ENCODE results near the gene RCC2. TPM values are rescaled to one million over a fixed set of nuclear protein-coding genes. Genes with fewer than 3 reads are reported as not detected.
A peak's percentile ranks its signal among the peaks of the same experiment; 100 is the strongest.

The RCC2 gene
- total and polyA plus RNA-seq, 9 donors = 20.7 to 57.4 (median 39.0) TPM

DNA sequence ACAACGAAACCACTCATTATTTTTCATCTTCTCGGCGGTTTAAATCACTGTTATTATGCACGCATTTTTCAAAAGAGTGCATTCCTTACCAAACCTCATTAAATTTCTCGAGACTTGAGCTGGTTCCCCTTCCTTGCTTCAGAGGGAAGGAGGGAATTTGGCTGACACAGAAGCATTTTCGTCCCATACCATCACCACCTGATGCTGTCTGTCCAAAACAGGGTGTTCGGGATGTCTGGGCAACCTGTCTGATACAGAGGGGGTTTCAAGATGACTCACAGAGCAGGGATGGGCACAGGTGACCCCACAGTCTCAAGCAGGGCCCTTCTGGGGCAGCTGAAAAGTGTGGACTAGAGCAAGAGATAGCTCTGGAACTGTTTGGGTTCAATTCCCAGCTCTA, 12.3 kb upstream of the RCC2 start:
- no CpG with 5 or more reads among the region's 7 CpGs for WGBS (ENCODE audit: insufficient coverage)
- Histone ChIP-seq H3K27me3 (ENCODE audit: control insufficient read depth, insufficient read depth, low read length) (no peaks in the 10 kb centered on the region), H3K36me3 (ENCODE audit: control insufficient read depth, insufficient read depth, low read length) (no peaks in the 10 kb centered on the region), H3K4me1 (ENCODE audit: control insufficient read depth, insufficient read depth, low read length) (no peaks in the 10 kb centered on the region), H3K4me3 (ENCODE audit: low read length) (no peak overlapping the region), H3K27ac (ENCODE audit: low read length) (no peak overlapping the region), H3K9me3 (replicated peaks; ENCODE audit: control insufficient read depth, low read depth, low read length) (no peaks in the 10 kb centered on the region)
- DNase-seq = no peak

DNA sequence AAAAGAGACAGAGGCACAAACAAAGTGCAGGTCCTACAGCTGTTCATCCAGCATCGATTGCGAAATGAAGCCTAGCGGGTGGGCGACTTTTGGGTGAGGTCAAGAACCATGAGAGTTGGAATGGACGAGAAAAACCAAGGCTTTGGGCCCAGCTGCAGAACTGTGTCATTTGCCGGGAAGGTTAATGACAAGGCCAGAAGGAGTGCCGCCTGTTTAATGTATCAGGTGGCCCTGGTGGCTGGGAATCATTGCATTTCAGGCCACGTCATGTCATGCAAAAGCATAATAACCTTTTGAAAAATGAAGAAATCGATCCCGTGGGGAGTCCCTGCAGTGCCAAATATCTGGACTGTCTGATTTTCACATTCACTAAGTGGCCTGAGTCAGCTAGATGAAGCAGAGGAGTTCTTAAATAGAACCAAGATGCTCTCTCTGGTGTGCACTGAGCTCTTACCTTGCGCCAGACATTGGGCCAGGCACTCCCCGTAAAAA, 8.1 kb upstream of the RCC2 start:
- Histone ChIP-seq H3K4me1 (ENCODE audit: control insufficient read depth, insufficient read depth, low read length) (no peaks in the 10 kb centered on the region), H3K4me3 (ENCODE audit: low read length) (no peak overlapping the region), H3K36me3 (ENCODE audit: control insufficient read depth, insufficient read depth, low read length) (no peaks in the 10 kb centered on the region), H3K9me3 (replicated peaks; ENCODE audit: control insufficient read depth, low read depth, low read length) (no peaks in the 10 kb centered on the region), H3K27me3 (ENCODE audit: control insufficient read depth, insufficient read depth, low read length) (peaks cover 3% of the 10 kb centered on the region), H3K27ac (ENCODE audit: low read length) (no peak overlapping the region)
- peak; percentile 27 for DNase-seq
- 44% methylated on average over 9 of the region's 12 CpGs for WGBS (ENCODE audit: insufficient coverage)

DNA sequence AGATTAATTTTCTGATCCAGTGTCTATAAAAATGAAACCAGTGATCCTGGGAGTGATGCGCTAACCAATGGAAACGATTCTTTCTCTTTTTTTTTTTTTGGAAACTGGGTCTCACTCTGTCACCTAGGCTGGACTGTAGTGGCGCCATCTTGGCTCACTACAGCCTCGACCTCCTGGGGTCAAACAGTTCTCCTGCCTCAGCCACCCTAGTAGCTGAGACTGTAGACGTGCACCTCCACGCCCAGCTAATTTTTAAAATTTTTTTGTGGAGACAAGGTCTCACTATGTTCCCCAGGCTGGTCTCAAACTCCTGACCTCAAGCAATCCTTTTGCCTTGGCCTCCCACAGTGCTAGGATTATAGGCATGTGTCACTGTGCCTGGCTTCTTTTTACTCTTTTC, 3.4 kb upstream of the RCC2 start:
- Histone ChIP-seq H3K4me1 (ENCODE audit: control insufficient read depth, insufficient read depth, low read length) (peaks cover 12% of the 10 kb centered on the region), H3K9me3 (replicated peaks; ENCODE audit: control insufficient read depth, low read depth, low read length) (no peaks in the 10 kb centered on the region), H3K36me3 (ENCODE audit: control insufficient read depth, insufficient read depth, low read length) (no peaks in the 10 kb centered on the region), H3K27ac (ENCODE audit: low read length) (no peak overlapping the region), H3K27me3 (ENCODE audit: control insufficient read depth, insufficient read depth, low read length) (peaks cover 22% of the 10 kb centered on the region), H3K4me3 (ENCODE audit: low read length) (no peak overlapping the region)
- 89% methylated on average over 6 of the region's 6 CpGs for WGBS (ENCODE audit: insufficient coverage)
- no peak for DNase-seq

DNA sequence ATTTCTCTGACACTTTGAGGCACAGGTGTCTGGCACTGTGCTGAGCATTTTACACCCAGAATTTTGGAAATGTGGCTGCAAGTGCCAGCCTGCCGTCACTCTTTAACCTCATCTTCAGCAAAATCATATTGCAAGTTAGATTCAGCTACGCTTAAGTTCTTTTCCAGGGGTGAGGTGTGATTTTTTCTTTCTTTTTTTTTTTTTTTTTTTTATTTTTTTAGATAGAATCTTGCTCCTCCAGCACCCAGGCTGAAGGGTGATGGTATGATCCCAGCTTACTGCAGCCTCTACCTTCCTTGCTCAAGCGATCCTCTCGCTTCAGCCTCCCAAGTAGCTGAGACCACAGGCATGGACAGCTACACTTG, 2.5 kb upstream of the RCC2 start:
- no peaks in the 10 kb centered on the region for H3K9me3 ChIP-seq (replicated peaks; ENCODE audit: control insufficient read depth, low read depth, low read length)
- no peak overlapping the region for H3K4me3 ChIP-seq (ENCODE audit: low read length)
- peaks cover 16% of the 10 kb centered on the region for H3K4me1 ChIP-seq (ENCODE audit: control insufficient read depth, insufficient read depth, low read length)
- H3K27ac ChIP-seq (ENCODE audit: low read length) = no peak overlapping the region
- WGBS (ENCODE audit: insufficient coverage) = no CpG with 5 or more reads among the region's 4 CpGs
- H3K36me3 ChIP-seq (ENCODE audit: control insufficient read depth, insufficient read depth, low read length) = no peaks in the 10 kb centered on the region
- no peak for DNase-seq
- H3K27me3 ChIP-seq (ENCODE audit: control insufficient read depth, insufficient read depth, low read length) = peaks cover 22% of the 10 kb centered on the region

DNA sequence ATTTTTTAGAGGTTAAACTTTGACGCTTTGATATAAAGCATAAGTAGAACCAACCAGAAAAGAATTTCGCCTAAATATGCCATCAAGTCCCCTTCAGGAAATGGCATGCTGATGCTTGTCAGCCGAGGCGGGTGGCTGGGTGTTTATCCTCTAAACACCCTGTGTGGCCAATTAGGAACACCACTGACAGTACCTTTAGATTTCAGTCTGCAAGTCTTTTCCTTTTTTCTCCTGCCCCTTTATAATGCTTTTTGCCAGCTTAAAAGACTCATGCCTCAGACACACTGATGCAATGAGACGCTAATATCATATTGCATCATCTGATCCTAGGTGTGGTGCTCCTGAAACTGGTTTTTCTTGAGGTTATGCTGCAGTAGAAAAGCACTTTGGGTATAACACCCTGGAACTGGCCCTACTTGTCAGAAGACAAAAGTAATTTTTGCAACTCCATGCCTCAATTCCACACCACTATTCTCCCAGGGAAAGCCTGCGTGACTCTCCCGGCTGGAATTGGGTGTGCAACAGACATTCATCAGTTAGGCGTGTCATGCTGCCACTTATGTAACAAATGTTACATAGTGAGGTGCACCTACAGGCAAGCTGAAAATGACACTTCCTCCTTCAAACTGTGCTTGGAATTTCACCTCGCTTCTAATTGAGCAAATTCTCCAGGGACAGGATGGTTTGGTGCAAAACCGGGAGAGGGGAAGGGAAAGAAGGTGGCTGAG, 2.0 kb upstream of the RCC2 start:
- Histone ChIP-seq H3K27ac (ENCODE audit: low read length) (no peak overlapping the region), H3K4me3 (ENCODE audit: low read length) (no peak overlapping the region), H3K4me1 (ENCODE audit: control insufficient read depth, insufficient read depth, low read length) (peaks cover 22% of the 10 kb centered on the region), H3K36me3 (ENCODE audit: control insufficient read depth, insufficient read depth, low read length) (peaks cover 3% of the 10 kb centered on the region), H3K9me3 (replicated peaks; ENCODE audit: control insufficient read depth, low read depth, low read length) (no peaks in the 10 kb centered on the region), H3K27me3 (ENCODE audit: control insufficient read depth, insufficient read depth, low read length) (peaks cover 22% of the 10 kb centered on the region)
- no peak for DNase-seq
- 38% methylated on average over 4 of the region's 10 CpGs for WGBS (ENCODE audit: insufficient coverage)

DNA sequence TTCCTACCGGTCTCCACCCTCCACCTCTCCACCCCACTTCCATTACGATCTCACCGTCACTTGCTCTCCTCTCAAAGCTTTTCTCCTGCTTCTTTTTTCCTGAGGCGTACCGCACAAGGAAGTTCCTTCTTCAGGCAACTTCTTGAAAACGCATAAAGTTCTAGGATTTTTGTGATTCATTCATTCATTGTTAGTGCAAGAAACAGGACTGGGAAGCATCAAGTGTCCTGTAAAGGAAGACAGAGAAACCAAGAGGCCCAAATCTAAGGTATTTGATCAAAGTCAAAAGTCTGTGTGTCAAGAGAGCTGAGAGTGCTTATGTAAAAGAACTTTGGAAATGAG, 1.3 kb upstream of the RCC2 start:
- 14% methylated on average over 2 of the region's 6 CpGs for WGBS (ENCODE audit: insufficient coverage)
- Histone ChIP-seq H3K27ac (ENCODE audit: low read length) (no peak overlapping the region), H3K4me3 (ENCODE audit: low read length) (no peak overlapping the region), H3K27me3 (ENCODE audit: control insufficient read depth, insufficient read depth, low read length) (peaks cover 22% of the 10 kb centered on the region), H3K9me3 (replicated peaks; ENCODE audit: control insufficient read depth, low read depth, low read length) (no peaks in the 10 kb centered on the region), H3K4me1 (ENCODE audit: control insufficient read depth, insufficient read depth, low read length) (peaks cover 23% of the 10 kb centered on the region), H3K36me3 (ENCODE audit: control insufficient read depth, insufficient read depth, low read length) (peaks cover 7% of the 10 kb centered on the region)
- no peak for DNase-seq

DNA sequence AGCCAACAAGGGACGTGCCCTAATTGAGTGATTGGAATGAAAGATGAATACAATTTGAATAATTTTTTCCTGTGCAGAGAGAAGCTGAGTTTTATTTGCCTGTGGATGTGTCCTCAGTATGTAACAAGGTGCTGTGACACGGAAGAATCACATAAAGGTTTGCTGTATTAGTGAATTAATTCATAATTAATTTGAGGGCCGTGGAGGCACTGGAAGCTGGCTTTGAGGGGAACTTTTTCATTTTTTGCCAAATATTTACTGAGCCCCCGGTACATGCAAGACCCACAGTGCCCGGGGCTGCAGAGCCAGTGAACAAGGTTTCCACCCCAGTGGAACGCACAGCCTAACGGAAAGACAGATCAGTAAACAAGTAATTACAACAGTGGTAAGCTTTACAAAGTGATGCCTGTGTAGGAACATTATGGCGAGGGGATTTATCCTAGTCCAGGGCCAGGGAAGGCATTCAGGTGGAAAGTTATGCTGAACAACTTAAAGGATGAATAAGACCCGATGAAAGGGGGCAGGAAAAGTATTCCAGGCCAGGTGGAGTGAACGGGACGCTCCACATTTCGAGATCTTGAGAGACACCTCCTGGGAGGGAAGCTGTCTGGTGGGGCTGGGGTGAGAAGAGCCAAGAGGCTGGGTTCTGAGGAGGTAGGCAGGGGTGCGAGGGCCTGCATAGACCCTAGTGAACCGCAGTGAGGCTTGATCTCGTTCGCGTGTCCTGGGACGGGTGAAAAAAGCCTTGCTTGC, 773 bp upstream of the RCC2 start:
- DNase-seq = peak; percentile 13
- Histone ChIP-seq H3K9me3 (replicated peaks; ENCODE audit: control insufficient read depth, low read depth, low read length) (no peaks in the 10 kb centered on the region), H3K27ac (ENCODE audit: low read length) (no peak overlapping the region), H3K36me3 (ENCODE audit: control insufficient read depth, insufficient read depth, low read length) (peaks cover 8% of the 10 kb centered on the region), H3K4me3 (ENCODE audit: low read length) (peak overlapping the region; percentile 46), H3K4me1 (ENCODE audit: control insufficient read depth, insufficient read depth, low read length) (peaks cover 23% of the 10 kb centered on the region), H3K27me3 (ENCODE audit: control insufficient read depth, insufficient read depth, low read length) (peaks cover 22% of the 10 kb centered on the region)
- WGBS (ENCODE audit: insufficient coverage) = 38% methylated on average over 16 of the region's 18 CpGs

DNA sequence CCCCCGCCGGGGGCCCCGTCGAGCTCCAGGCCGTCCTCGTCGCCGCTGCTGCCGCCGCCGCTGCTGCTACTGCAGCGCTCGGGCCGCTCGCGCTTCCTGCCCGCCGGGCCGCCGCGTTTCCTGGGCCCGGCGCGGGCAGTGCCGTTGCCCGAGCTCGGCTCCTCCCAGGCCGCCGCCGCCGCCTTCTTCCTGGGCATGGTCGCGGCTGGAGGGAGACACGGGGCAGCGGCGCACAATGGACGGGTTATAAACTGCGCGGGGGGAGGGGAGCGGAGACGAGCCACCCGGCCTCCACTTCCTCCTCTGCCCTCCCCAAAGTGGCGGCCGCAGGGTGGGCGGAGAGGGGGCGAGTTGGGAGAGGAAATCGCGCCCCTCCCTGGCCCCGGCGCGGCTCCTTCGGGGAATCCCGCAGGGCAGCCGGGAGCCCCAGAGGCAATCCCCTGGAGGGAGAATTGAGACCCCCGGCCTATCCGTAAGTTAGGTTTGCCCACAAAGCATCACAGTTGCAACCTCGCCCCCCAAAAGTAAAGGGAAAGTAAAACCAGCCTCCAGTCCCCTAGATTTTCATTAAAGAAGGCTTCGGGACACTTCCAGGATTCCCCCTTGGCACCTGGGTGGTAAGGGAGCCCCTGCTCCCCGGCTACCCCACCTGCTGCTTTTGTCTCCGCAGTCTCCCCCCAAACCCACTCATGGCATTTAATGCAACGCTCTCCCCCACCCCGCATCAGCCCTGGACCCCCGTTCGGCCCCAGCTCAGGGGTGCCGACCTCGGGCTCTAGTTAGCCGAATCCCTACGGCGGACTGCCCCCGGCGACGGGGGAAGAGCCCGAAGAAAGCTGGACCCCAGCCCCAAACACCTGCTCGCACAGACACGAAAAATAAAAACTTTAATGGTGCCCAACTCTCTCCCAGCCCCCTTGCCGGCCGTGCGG, 893 bp downstream of the RCC2 start:
- peak; percentile 66 for DNase-seq
- Histone ChIP-seq H3K27me3 (ENCODE audit: control insufficient read depth, insufficient read depth, low read length) (peaks cover 21% of the 10 kb centered on the region), H3K27ac (ENCODE audit: low read length) (peak overlapping the region; percentile 84), H3K4me1 (ENCODE audit: control insufficient read depth, insufficient read depth, low read length) (peaks cover 23% of the 10 kb centered on the region), H3K36me3 (ENCODE audit: control insufficient read depth, insufficient read depth, low read length) (peaks cover 24% of the 10 kb centered on the region), H3K9me3 (replicated peaks; ENCODE audit: control insufficient read depth, low read depth, low read length) (no peaks in the 10 kb centered on the region), H3K4me3 (ENCODE audit: low read length) (peak overlapping the region; percentile 82)
- under 1% methylated on average over 53 of the region's 78 CpGs for WGBS (ENCODE audit: insufficient coverage)

DNA sequence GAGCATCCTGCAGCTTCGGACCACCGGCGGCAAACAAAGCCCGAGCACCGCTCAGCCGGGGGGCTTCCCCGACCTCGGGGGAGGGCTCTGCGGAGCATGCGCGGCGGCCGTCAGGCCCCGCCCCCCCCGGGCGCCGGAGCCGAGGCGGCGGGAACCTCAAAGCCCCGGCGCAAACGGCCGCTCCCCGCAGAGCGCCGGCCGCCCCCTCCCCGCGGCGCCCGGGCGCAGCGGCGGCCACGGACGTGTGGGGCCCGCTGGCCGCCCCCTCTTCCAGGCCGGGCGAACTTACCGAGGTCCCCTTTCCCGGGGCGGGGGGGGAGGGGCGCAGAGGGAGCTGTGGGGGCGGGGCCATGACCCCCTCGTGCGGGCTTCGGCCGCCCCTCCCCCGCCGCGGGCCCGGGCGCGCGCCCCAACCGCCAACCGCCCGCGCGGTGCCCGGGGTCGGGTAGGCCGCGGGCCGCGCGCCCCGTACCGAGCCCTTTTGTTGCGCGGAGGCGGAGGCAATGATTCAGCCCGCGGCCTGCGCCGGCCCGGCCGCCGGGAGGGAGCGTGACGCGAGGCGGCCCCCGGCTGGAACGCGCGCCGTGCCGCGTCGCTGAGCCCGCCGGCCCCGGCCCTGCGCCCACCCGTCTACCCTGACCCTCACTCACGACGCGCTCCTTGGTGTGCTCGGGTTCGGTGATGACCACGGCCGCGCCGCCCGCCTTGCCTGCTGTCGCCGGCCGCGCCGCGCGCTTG, 1.7 kb downstream of the RCC2 start:
- peaks cover 23% of the 10 kb centered on the region for H3K4me1 ChIP-seq (ENCODE audit: control insufficient read depth, insufficient read depth, low read length)
- peaks cover 20% of the 10 kb centered on the region for H3K27me3 ChIP-seq (ENCODE audit: control insufficient read depth, insufficient read depth, low read length)
- peak; percentile 68 for DNase-seq
- peak overlapping the region; percentile 61 for H3K4me3 ChIP-seq (ENCODE audit: low read length)
- H3K9me3 ChIP-seq (replicated peaks; ENCODE audit: control insufficient read depth, low read depth, low read length) = no peaks in the 10 kb centered on the region
- H3K27ac ChIP-seq (ENCODE audit: low read length) = peak overlapping the region; percentile 51
- H3K36me3 ChIP-seq (ENCODE audit: control insufficient read depth, insufficient read depth, low read length) = peaks cover 28% of the 10 kb centered on the region
- WGBS (ENCODE audit: insufficient coverage) = under 1% methylated on average over 105 of the region's 115 CpGs
